ENCODE measurements around the gene FAM193A.

Gene FAM193A

DNA sequence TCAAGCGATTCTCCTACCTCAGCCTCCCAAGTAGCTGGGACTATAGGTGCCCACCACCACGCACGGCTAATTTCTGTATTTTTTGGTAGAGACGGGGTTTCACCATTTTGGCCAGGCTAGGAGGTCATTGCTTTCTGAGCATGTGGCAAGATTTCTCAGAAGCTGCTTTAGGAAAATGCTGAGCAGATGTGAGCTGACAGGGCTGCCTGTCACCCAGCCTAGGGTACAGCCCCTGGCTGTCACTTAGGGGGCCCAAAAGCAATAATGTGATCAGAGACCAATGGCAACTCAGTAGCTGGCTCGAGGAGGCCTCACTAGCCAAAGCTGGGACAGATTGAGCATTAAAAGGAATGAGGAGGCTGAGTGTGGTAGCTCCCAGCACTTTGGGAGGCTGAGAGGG, 154.9 kb downstream of the FAM193A start:
- TF ChIP-seq, protein P1, sequence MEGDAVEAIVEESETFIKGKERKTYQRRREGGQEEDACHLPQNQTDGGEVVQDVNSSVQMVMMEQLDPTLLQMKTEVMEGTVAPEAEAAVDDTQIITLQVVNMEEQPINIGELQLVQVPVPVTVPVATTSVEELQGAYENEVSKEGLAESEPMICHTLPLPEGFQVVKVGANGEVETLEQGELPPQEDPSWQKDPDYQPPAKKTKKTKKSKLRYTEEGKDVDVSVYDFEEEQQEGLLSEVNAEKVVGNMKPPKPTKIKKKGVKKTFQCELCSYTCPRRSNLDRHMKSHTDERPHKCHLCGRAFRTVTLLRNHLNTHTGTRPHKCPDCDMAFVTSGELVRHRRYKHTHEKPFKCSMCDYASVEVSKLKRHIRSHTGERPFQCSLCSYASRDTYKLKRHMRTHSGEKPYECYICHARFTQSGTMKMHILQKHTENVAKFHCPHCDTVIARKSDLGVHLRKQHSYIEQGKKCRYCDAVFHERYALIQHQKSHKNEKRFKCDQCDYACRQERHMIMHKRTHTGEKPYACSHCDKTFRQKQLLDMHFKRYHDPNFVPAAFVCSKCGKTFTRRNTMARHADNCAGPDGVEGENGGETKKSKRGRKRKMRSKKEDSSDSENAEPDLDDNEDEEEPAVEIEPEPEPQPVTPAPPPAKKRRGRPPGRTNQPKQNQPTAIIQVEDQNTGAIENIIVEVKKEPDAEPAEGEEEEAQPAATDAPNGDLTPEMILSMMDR (IDR thresholded peaks at IDR 0.05; ENCODE audit: insufficient read depth, low read length, poor library complexity, severe bottlenecking): no peak
- no peak overlapping the region for H3K4me3 ChIP-seq (replicated peaks; ENCODE audit: low read depth, low read length)
- H3K36me3 ChIP-seq (ENCODE audit: control insufficient read depth, insufficient read depth, low read length): peaks cover 30% of the 10 kb centered on the region
- DNase-seq (ENCODE audit: extremely low read depth, insufficient read length): no peak
- H3K27me3 ChIP-seq (replicated peaks; ENCODE audit: control insufficient read depth, insufficient read depth, low read length): no peaks in the 10 kb centered on the region

- Histone ChIP-seq H3K36me3 (ENCODE audit: control insufficient read depth, insufficient read depth, low read length) (peaks cover 28% of the 10 kb centered on the region), H3K27me3 (replicated peaks; ENCODE audit: control insufficient read depth, insufficient read depth, low read length) (no peaks in the 10 kb centered on the region), H3K4me3 (replicated peaks; ENCODE audit: low read depth, low read length) (no peak overlapping the region)
- TF ChIP-seq, protein P1 (IDR thresholded peaks at IDR 0.05; ENCODE audit: insufficient read depth, low read length, poor library complexity, severe bottlenecking): no peak
- DNase-seq (ENCODE audit: extremely low read depth, insufficient read length): no peak
Observed at GRCh38 chr4:2691952-2692435, 155.5 kb downstream of the FAM193A start.

- DNase-seq (ENCODE audit: extremely low read depth, insufficient read length): no peak
- peaks cover 36% of the 10 kb centered on the region for H3K36me3 ChIP-seq (ENCODE audit: control insufficient read depth, insufficient read depth, low read length)
- TF ChIP-seq, protein P1 (IDR thresholded peaks at IDR 0.05; ENCODE audit: insufficient read depth, low read length, poor library complexity, severe bottlenecking): no peak
Observed at GRCh38 chr4:2694691-2695090, 158.2 kb downstream of the FAM193A start.

DNA sequence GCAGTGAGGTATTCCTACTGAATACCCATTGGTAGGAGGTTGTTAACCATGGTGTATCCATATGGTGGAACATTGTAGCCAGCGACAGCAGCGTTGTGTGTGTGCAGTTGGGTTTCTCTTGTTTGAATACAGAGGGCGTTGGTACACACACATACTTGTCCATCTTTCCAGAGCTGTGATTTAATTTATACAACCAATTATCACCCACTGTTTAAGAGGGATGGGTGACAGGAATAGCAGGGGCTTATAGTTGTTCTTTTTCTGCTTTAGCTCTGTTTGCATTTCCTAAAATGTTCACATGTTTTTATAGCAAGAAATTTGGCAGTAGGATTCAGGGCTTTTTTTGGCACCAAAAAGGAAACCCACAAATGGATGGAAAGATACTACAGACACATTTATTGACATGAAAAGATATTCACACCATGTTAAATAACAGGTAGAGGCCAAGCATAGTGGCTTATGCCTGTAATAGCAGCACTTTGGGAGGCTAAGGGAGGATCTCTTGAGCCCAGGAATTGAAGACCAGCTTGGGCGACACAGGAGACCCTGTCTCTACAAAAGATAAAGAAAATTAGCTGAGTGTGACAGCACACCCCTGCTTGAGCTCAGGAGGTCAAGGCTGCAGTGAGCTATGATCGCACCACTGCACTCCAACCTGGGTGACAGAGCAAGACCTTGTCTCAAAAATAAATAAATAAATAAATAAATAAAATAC, 159.1 kb downstream of the FAM193A start:
- Histone ChIP-seq H3K27me3 (replicated peaks; ENCODE audit: control insufficient read depth, insufficient read depth, low read length) (no peaks in the 10 kb centered on the region), H3K36me3 (ENCODE audit: control insufficient read depth, insufficient read depth, low read length) (peaks cover 39% of the 10 kb centered on the region), H3K4me3 (replicated peaks; ENCODE audit: low read depth, low read length) (no peak overlapping the region)
- DNase-seq (ENCODE audit: extremely low read depth, insufficient read length): no peak
- TF ChIP-seq, protein P1 (IDR thresholded peaks at IDR 0.05; ENCODE audit: insufficient read depth, low read length, poor library complexity, severe bottlenecking): no peak

More at GRCh38 chr4:2694691-2695090, 158.2 kb downstream of the FAM193A start:
- Histone ChIP-seq H3K27me3 (replicated peaks; ENCODE audit: control insufficient read depth, insufficient read depth, low read length) (no peaks in the 10 kb centered on the region), H3K4me3 (replicated peaks; ENCODE audit: low read depth, low read length) (no peak overlapping the region)

DNA sequence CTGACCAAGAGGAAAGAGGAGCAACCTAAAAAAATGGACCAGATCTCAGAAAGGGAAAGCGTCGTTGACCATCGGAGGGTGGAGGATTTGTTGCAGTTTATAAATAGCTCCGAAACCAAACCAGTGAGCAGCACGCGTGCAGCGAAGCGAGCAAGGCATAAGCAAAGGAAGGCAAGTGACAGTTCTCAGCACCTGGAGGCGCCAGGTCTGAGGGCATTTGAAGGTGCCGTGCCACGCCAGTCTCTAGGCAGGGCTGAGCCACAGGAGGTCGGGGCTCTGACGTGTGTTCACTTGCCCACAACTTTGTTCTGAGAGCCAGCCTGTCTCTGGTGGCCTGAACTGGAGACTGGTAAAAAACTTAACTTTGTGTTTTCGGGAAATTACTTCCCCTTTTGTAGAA, 160.0 kb downstream of the FAM193A start:
- no peak overlapping the region; the same call in 1 of the 2 replicates for H3K4me3 ChIP-seq (replicated peaks; ENCODE audit: low read depth, low read length)
- peaks cover 34% of the 10 kb centered on the region for H3K36me3 ChIP-seq (ENCODE audit: control insufficient read depth, insufficient read depth, low read length)
- TF ChIP-seq, protein P1 (IDR thresholded peaks at IDR 0.05; ENCODE audit: insufficient read depth, low read length, poor library complexity, severe bottlenecking): peak; percentile 28
- H3K27me3 ChIP-seq (replicated peaks; ENCODE audit: control insufficient read depth, insufficient read depth, low read length): no peaks in the 10 kb centered on the region
- DNase-seq (ENCODE audit: extremely low read depth, insufficient read length): peak; percentile 86
